Uterus (tissue), 2 donors: ENCODE data around the gene SLC35E3.

Experiments used
- CTCF ChIP-seq, 4 experiments: fragments of 200-600 bp in 2 of 4; fragments of 450-650 bp in 2 of 4; sonication (generic) in 2 of 4; IDR thresholded peaks; one replicate each; pipeline ENCODE4 v1.5.1; 2016 to 2019; ENCODE audit warnings: antibody characterized with exemption in 4 of 4, mild to moderate bottlenecking in 2 of 4, moderate library complexity in 1 of 4
- POLR2A ChIP-seq, 2 donors: fragments of 450-650 bp; IDR thresholded peaks; one replicate each; pipeline ENCODE4 v1.6.1; 2016; ENCODE audit warnings: antibody characterized with exemption in 2 of 2, mild to moderate bottlenecking in 1 of 2, moderate library complexity in 1 of 2

- TF ChIP-seq CTCF (IDR thresholded peaks at IDR 0.05) (no peak), POLR2A (IDR thresholded peaks at IDR 0.05) (no peak)
These were observed 79.7 kb downstream of the SLC35E3 start for GRCh38 chr12:68825569-68826217.
